ENCODE data around the gene VPREB3. TPM values are rescaled to one million over a fixed set of nuclear protein-coding genes. Genes with fewer than 3 reads are reported as not detected.
A peak's percentile ranks its signal among the peaks of the same experiment; 100 is the strongest.

Gene VPREB3
- total and polyA plus RNA-seq, 4 donors = 0.69 to 3.2 (median 1.8) TPM; not detected in 1

GRCh38 chr22:23751441-23751996, 2.7 kb downstream of the VPREB3 start:
- Histone ChIP-seq H3K4me1 (ENCODE audit: control insufficient read depth in 4 of 4, insufficient read depth in 4 of 4, low read length in 3 of 4) (peaks cover 0 to 10% (median 2%) of the 10 kb centered on the region in 4 donors), H3K27me3 (ENCODE audit: control insufficient read depth in 4 of 4, insufficient read depth in 4 of 4, low read length in 3 of 4) (no peaks in the 10 kb centered on the region), H3K36me3 (ENCODE audit: control insufficient read depth in 4 of 4, insufficient read depth in 3 of 4, low read depth in 1 of 4, low read length in 3 of 4) (no peaks in the 10 kb centered on the region), H3K4me3 (ENCODE audit: low read depth in 1 of 3, low read length in 3 of 3) (peak overlapping the region; percentile 72 to 84 (median 82)), H3K9ac (ENCODE audit: low read depth in 1 of 2, low read length in 2 of 2) (peak overlapping the region; percentile 32 to 77), H3K9me3 (ENCODE audit: control insufficient read depth in 4 of 4, low read length in 3 of 4) (no peaks in the 10 kb centered on the region), H3K27ac (ENCODE audit: low read depth in 1 of 2, low read length in 2 of 2) (peak overlapping the region; percentile 72 to 80)
- TF ChIP-seq ZBTB33 (IDR thresholded peaks at IDR 0.05) (no peak), YY1 (IDR thresholded peaks at IDR 0.05) (peak; percentile 35)
- 20% methylated on average over 22 of the region's 22 CpGs for WGBS
- no peak for DNase-seq (ENCODE audit: low spot score)

GRCh38 chr22:23750714-23751440, 3.3 kb downstream of the VPREB3 start, which contains the start of gene ZNF70:
Gene ZNF70, minus strand, starts transcription at chr22:23751112. Its CDS starts 5,972 bp downstream, at chr22:23745140.
- H3K9ac ChIP-seq (ENCODE audit: low read depth in 1 of 2, low read length in 2 of 2) = peak within 1 kb of the TSS; percentile 42 to 77
- H3K4me1 ChIP-seq (ENCODE audit: control insufficient read depth in 4 of 4, insufficient read depth in 4 of 4, low read length in 3 of 4) = peaks cover 0 to 10% (median 2%) of the 10 kb centered on the region in 4 donors
- H3K36me3 ChIP-seq (ENCODE audit: control insufficient read depth in 4 of 4, insufficient read depth in 3 of 4, low read depth in 1 of 4, low read length in 3 of 4) = no peaks in the 10 kb centered on the region
- no peaks in the 10 kb centered on the region for H3K9me3 ChIP-seq (ENCODE audit: control insufficient read depth in 4 of 4, low read length in 3 of 4)
- under 1% methylated on average over 78 of the region's 78 CpGs for WGBS
- TF ChIP-seq FOXA2 (IDR thresholded peaks at IDR 0.05) (no peak), GABPA (IDR thresholded peaks at IDR 0.05 in 1 of 2, conservative IDR thresholded peaks at IDR 0.05 in 1 of 2) (peak in 1 of 2 donors; percentile 60), RAD21 (IDR thresholded peaks at IDR 0.05) (no peak), NR2F2 (IDR thresholded peaks at IDR 0.05) (no peak), YY1 (IDR thresholded peaks at IDR 0.05) (peak; percentile 12)
- TF ChIP-seq, protein P1, sequence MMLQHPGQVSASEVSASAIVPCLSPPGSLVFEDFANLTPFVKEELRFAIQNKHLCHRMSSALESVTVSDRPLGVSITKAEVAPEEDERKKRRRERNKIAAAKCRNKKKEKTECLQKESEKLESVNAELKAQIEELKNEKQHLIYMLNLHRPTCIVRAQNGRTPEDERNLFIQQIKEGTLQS (IDR thresholded peaks at IDR 0.05) = no peak
- DNase-seq (ENCODE audit: low spot score) = peak; percentile 85
- no peaks in the 10 kb centered on the region for H3K27me3 ChIP-seq (ENCODE audit: control insufficient read depth in 4 of 4, insufficient read depth in 4 of 4, low read length in 3 of 4)
- peak within 1 kb of the TSS; percentile 72 to 80 for H3K27ac ChIP-seq (ENCODE audit: low read depth in 1 of 2, low read length in 2 of 2)
- H3K4me3 ChIP-seq (ENCODE audit: low read depth in 1 of 3, low read length in 3 of 3) = peak within 1 kb of the TSS; percentile 72 to 84 (median 82)

DNA sequence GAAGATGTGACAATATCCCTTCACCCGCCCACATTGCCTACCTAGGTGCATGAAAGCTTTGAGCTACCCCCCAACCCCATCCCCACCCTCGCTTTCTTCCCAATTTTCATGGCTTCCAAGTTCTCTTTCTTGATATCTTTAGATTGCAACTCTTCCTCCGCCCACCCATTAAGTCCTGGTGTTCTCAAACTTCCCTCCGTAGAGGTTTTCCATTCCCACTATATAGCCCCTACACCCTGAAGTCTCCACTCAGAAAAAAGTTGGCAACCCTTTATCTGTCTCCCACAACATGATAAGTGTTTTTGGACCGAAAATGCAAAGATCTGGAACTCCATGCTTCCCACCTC, 3.9 kb downstream of the VPREB3 start:
- Histone ChIP-seq H3K27ac (ENCODE audit: low read depth in 1 of 2, low read length in 2 of 2) (peak overlapping the region; percentile 36 to 39), H3K36me3 (ENCODE audit: control insufficient read depth in 4 of 4, insufficient read depth in 3 of 4, low read depth in 1 of 4, low read length in 3 of 4) (no peaks in the 10 kb centered on the region), H3K9me3 (ENCODE audit: control insufficient read depth in 4 of 4, low read length in 3 of 4) (no peaks in the 10 kb centered on the region), H3K4me3 (ENCODE audit: low read depth in 1 of 3, low read length in 3 of 3) (peak overlapping the region; percentile 57 to 84 (median 72)), H3K4me1 (ENCODE audit: control insufficient read depth in 4 of 4, insufficient read depth in 4 of 4, low read length in 3 of 4) (peaks cover 0 to 10% (median 2%) of the 10 kb centered on the region in 4 donors), H3K27me3 (ENCODE audit: control insufficient read depth in 4 of 4, insufficient read depth in 4 of 4, low read length in 3 of 4) (no peaks in the 10 kb centered on the region), H3K9ac (ENCODE audit: low read depth in 1 of 2, low read length in 2 of 2) (peak overlapping the region in 1 of 2 donors; percentile 42)
- 54% methylated on average over 5 of the region's 5 CpGs for WGBS
- no peak for TF ChIP-seq REST (IDR thresholded peaks at IDR 0.05)
- no peak for TF ChIP-seq RXRA (IDR thresholded peaks at IDR 0.05)
- no peak for DNase-seq (ENCODE audit: low spot score)
